ENCODE measurements around the gene FAM76A. TPM values are rescaled to one million over a fixed set of nuclear protein-coding genes. Genes with fewer than 3 reads are reported as not detected.

FAM76A gene
- total and polyA plus RNA-seq, 9 of the 15 experiments (the other 6 are each of a cell fraction or from before 2014, with no cell fraction given): 9.5 to 14.6 (median 11.4) TPM

DNA sequence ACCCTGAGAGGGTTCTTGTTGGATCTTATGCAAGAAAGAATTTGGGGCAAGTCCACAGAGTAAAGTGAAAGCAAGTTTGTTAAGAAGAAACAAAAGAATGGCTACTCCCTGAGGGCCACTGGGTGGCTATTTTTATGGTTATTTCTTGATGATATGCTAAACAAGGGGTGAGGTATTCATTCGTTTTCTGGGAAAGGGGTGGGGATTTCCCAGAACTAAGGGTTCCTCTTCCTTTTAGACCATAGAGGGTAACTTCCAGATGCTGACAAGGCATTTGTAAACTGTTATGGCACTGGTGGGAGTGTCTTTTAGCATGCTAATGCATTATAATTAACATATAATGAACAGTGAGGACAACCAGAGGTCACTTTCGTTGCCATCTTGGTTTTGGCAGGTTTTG, 35.6 kb upstream of the FAM76A start (continued):
- TF ChIP-seq, protein P1, sequence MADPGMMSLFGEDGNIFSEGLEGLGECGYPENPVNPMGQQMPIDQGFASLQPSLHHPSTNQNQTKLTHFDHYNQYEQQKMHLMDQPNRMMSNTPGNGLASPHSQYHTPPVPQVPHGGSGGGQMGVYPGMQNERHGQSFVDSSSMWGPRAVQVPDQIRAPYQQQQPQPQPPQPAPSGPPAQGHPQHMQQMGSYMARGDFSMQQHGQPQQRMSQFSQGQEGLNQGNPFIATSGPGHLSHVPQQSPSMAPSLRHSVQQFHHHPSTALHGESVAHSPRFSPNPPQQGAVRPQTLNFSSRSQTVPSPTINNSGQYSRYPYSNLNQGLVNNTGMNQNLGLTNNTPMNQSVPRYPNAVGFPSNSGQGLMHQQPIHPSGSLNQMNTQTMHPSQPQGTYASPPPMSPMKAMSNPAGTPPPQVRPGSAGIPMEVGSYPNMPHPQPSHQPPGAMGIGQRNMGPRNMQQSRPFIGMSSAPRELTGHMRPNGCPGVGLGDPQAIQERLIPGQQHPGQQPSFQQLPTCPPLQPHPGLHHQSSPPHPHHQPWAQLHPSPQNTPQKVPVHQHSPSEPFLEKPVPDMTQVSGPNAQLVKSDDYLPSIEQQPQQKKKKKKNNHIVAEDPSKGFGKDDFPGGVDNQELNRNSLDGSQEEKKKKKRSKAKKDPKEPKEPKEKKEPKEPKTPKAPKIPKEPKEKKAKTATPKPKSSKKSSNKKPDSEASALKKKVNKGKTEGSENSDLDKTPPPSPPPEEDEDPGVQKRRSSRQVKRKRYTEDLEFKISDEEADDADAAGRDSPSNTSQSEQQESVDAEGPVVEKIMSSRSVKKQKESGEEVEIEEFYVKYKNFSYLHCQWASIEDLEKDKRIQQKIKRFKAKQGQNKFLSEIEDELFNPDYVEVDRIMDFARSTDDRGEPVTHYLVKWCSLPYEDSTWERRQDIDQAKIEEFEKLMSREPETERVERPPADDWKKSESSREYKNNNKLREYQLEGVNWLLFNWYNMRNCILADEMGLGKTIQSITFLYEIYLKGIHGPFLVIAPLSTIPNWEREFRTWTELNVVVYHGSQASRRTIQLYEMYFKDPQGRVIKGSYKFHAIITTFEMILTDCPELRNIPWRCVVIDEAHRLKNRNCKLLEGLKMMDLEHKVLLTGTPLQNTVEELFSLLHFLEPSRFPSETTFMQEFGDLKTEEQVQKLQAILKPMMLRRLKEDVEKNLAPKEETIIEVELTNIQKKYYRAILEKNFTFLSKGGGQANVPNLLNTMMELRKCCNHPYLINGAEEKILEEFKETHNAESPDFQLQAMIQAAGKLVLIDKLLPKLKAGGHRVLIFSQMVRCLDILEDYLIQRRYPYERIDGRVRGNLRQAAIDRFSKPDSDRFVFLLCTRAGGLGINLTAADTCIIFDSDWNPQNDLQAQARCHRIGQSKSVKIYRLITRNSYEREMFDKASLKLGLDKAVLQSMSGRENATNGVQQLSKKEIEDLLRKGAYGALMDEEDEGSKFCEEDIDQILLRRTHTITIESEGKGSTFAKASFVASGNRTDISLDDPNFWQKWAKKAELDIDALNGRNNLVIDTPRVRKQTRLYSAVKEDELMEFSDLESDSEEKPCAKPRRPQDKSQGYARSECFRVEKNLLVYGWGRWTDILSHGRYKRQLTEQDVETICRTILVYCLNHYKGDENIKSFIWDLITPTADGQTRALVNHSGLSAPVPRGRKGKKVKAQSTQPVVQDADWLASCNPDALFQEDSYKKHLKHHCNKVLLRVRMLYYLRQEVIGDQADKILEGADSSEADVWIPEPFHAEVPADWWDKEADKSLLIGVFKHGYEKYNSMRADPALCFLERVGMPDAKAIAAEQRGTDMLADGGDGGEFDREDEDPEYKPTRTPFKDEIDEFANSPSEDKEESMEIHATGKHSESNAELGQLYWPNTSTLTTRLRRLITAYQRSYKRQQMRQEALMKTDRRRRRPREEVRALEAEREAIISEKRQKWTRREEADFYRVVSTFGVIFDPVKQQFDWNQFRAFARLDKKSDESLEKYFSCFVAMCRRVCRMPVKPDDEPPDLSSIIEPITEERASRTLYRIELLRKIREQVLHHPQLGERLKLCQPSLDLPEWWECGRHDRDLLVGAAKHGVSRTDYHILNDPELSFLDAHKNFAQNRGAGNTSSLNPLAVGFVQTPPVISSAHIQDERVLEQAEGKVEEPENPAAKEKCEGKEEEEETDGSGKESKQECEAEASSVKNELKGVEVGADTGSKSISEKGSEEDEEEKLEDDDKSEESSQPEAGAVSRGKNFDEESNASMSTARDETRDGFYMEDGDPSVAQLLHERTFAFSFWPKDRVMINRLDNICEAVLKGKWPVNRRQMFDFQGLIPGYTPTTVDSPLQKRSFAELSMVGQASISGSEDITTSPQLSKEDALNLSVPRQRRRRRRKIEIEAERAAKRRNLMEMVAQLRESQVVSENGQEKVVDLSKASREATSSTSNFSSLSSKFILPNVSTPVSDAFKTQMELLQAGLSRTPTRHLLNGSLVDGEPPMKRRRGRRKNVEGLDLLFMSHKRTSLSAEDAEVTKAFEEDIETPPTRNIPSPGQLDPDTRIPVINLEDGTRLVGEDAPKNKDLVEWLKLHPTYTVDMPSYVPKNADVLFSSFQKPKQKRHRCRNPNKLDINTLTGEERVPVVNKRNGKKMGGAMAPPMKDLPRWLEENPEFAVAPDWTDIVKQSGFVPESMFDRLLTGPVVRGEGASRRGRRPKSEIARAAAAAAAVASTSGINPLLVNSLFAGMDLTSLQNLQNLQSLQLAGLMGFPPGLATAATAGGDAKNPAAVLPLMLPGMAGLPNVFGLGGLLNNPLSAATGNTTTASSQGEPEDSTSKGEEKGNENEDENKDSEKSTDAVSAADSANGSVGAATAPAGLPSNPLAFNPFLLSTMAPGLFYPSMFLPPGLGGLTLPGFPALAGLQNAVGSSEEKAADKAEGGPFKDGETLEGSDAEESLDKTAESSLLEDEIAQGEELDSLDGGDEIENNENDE (IDR thresholded peaks at IDR 0.05; ENCODE audit: low read depth, low read length): no peak
- TF ChIP-seq, protein P2, sequence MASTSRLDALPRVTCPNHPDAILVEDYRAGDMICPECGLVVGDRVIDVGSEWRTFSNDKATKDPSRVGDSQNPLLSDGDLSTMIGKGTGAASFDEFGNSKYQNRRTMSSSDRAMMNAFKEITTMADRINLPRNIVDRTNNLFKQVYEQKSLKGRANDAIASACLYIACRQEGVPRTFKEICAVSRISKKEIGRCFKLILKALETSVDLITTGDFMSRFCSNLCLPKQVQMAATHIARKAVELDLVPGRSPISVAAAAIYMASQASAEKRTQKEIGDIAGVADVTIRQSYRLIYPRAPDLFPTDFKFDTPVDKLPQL (IDR thresholded peaks at IDR 0.05; ENCODE audit: extremely low read depth, insufficient read length): no peak
- TF ChIP-seq FOXK1 (CRISPR knock-in tag; IDR thresholded peaks at IDR 0.05; ENCODE audit: borderline replicate concordance) (no peak), RCOR1 (IDR thresholded peaks at IDR 0.05; ENCODE audit: borderline replicate concordance in 1 of 2, low read depth in 2 of 2, low read length in 2 of 2) (no peak), SMARCE1 (IDR thresholded peaks at IDR 0.05) (no peak), SLC30A9 (CRISPR knock-in tag; IDR thresholded peaks at IDR 0.05) (no peak), SP1 (CRISPR knock-in tag; IDR thresholded peaks at IDR 0.05) (no peak), ARHGAP35 (IDR thresholded peaks at IDR 0.05; ENCODE audit: partially characterized antibody) (no peak), SMARCA5 (IDR thresholded peaks at IDR 0.05) (no peak), KAT2B (IDR thresholded peaks at IDR 0.05; ENCODE audit: low read depth, low read length) (no peak), ESRRA (IDR thresholded peaks at IDR 0.05; ENCODE audit: borderline replicate concordance, low read depth) (0 out of 2 replicates have a peak, but pooled peaks have one; percentile 13), POU5F1 (IDR thresholded peaks at IDR 0.05; ENCODE audit: borderline replicate concordance, low read depth, low read length, partially characterized antibody) (no peak), STAT5A (IDR thresholded peaks at IDR 0.05; ENCODE audit: borderline replicate concordance, low read length) (peak; percentile 51), ZNF431 (CRISPR knock-in tag; IDR thresholded peaks at IDR 0.05) (no peak), ZNF24 (IDR thresholded peaks at IDR 0.05) (no peak), MAFF (IDR thresholded peaks at IDR 0.05; ENCODE audit: low read length) (peak; percentile 15; the same call in 1 of the 2 replicates), ELF1 (tag; IDR thresholded peaks at IDR 0.05) (no peak)
- TF ChIP-seq, protein P3, sequence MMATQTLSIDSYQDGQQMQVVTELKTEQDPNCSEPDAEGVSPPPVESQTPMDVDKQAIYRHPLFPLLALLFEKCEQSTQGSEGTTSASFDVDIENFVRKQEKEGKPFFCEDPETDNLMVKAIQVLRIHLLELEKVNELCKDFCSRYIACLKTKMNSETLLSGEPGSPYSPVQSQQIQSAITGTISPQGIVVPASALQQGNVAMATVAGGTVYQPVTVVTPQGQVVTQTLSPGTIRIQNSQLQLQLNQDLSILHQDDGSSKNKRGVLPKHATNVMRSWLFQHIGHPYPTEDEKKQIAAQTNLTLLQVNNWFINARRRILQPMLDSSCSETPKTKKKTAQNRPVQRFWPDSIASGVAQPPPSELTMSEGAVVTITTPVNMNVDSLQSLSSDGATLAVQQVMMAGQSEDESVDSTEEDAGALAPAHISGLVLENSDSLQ (IDR thresholded peaks at IDR 0.05): no peak

All from K562 (cell line).